ENCODE data around the gene TEN1.

Gene TEN1

GRCh38 chr17:76007131-76007849, 28.2 kb downstream of the TEN1 start:
- no peak for DNase-seq (ENCODE audit: low read depth)
- no peak for TF ChIP-seq CTCF (conservative IDR thresholded peaks at IDR 0.05; ENCODE audit: low read depth, low read length)
- no peak overlapping the region for H3K4me3 ChIP-seq (ENCODE audit: low read depth, low read length)

DNA sequence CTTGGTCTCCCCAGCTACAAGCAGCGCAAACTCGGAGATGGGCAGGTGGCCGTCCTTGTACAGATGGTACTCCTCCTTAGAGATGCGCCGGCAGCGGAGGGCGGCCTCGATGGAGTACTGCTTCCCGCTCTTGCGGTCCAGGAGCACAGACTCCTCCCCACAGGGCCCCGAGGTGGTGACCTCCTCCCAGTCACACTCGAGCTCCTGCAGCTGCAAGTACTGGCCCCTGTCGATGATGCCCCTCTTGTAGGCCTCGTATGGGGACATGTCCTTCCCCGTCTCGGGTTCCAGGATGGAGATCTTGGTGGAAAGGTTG, 28.8 kb downstream of the TEN1 start:
- H3K4me3 ChIP-seq (ENCODE audit: low read depth, low read length) = no peak overlapping the region
- no peak for TF ChIP-seq CTCF (conservative IDR thresholded peaks at IDR 0.05; ENCODE audit: low read depth, low read length)

GRCh38 chr17:76008208-76008607, 29.2 kb downstream of the TEN1 start:
- DNase-seq (ENCODE audit: low read depth) = no peak
- no peak for TF ChIP-seq CTCF (conservative IDR thresholded peaks at IDR 0.05; ENCODE audit: low read depth, low read length)
- H3K4me3 ChIP-seq (ENCODE audit: low read depth, low read length) = no peak overlapping the region

More for the DNA sequence above, 28.8 kb downstream of the TEN1 start:
- no peak for DNase-seq (ENCODE audit: low read depth)

GRCh38 chr17:76008630-76009425, 29.8 kb downstream of the TEN1 start:
- no peak for DNase-seq (ENCODE audit: low read depth)
- H3K4me3 ChIP-seq (ENCODE audit: low read depth, low read length) = no peak overlapping the region
- TF ChIP-seq CTCF (conservative IDR thresholded peaks at IDR 0.05; ENCODE audit: low read depth, low read length) = no peak

DNA sequence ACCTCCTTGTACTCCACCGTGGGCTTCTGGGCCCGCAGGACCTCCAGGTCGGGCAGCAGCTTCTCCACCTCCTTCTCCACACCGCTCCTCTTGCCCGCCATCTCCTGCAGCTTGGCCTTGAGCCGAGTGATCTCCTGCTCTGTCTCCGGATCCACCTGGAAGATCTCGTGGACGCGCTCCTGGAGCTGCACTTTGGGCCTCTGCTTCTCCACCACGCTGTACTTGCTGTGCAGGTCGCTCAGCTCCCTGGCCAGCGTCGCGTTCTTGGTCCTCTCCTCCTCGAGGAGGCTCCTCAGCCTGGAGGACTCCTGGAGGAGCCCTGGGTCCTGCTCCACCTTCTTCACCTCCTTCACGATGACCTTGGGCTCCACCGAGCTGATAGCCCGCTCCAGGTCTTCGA, 30.4 kb downstream of the TEN1 start:
- H3K4me3 ChIP-seq (ENCODE audit: low read depth, low read length) = no peak overlapping the region
- no peak for DNase-seq (ENCODE audit: low read depth)
- no peak for TF ChIP-seq CTCF (conservative IDR thresholded peaks at IDR 0.05; ENCODE audit: low read depth, low read length)

- no peak for TF ChIP-seq CTCF (conservative IDR thresholded peaks at IDR 0.05; ENCODE audit: low read depth, low read length)
- no peak for DNase-seq (ENCODE audit: low read depth)
Measured at GRCh38 chr17:76009969-76010661, 31.1 kb downstream of the TEN1 start.

More at GRCh38 chr17:76009969-76010661, 31.1 kb downstream of the TEN1 start:
- no peak overlapping the region for H3K4me3 ChIP-seq (ENCODE audit: low read depth, low read length)
